Kidney epithelial cell (primary cell): Measurements from ENCODE around the gene NTM. TPM values are rescaled to one million over a fixed set of nuclear protein-coding genes. Genes with fewer than 3 reads are reported as not detected.
A peak's percentile ranks its signal among the peaks of the same experiment; 100 is the strongest.

Experiments used
- DNase-seq: peaks from one replicate; pipeline ENCODE4 v3.0.0-alpha.2; 2010; ENCODE audit warnings: low read depth
- H3K27me3 ChIP-seq: 2 replicates; pipeline ENCODE4 v1.6.0; 2011; ENCODE audit warnings: low read length; ENCODE audit not compliant: control insufficient read depth, insufficient read depth
- H3K36me3 ChIP-seq: 2 replicates; pipeline ENCODE4 v1.5.1; 2011; ENCODE audit warnings: low read length; ENCODE audit not compliant: control insufficient read depth, insufficient read depth
- H3K4me3 ChIP-seq: 2 replicates; pipeline ENCODE4 v1.5.1; 2011; ENCODE audit warnings: low read depth, mild to moderate bottlenecking, control low read depth, low read length
- total RNA-seq: library from RNA; depleted of rRNA; stranded (reverse); fragments of >200 nt; gene quantifications from 2 replicates; pipeline ENCODE4 v1.2.3, GENCODE V29; 2015
- TF ChIP-seq, protein P1 (sequence below): IDR thresholded peaks from 2 replicates; pipeline ENCODE4 v1.5.1; 2011; ENCODE audit warnings: mild to moderate bottlenecking, moderate library complexity, low read length, control low read depth, inconsistent platforms; ENCODE audit not compliant: insufficient read depth, poor library complexity, severe bottlenecking

Gene NTM
- total RNA-seq, 1 donor from 2014 or later: 111 TPM

DNA sequence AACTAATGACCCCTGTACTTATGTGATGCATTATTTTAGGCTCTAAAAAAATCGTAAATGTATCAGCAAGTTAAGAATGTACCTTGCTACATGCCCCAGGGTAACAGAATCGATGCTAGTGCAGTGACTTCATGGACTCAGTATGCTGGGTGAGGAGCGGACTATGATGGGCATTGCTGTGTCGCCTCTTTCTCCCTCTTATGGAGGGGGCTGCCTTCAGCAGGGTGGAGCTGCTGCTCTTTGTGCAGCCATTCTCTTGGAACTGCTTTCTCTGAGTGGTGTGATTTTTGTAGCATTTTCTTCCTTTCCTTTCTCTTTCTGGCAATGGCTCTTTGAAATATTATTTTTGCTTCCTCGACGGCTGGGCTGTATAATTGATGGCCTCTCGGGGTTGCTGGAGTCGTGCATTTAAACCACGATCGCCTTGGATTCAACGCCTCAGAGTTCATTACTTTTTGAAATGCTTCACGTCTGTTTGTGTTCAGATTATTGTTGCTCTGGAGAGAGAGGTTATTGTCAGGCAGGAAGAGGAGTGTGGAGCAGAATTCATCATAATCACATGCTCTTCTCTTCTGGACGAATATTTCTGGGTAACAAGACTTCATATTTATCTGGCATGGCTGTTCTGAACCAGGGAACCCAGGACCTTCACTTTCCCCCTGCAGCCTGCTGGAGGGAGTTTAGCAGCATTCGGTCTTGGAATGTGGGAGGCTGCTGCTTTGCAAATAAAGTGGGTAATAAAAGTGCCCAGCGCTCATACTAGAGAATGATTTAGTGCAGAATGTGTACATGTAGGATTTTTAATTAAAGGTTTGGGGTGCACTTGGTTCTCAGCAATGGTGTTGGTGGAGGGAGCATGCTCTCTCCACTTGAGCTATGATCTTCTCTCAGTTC, 804.2 kb downstream of the NTM start:
- Histone ChIP-seq H3K4me3 (no peak overlapping the region), H3K27me3 (no peaks in the 10 kb centered on the region), H3K36me3 (no peaks in the 10 kb centered on the region)
- TF ChIP-seq, protein P1, sequence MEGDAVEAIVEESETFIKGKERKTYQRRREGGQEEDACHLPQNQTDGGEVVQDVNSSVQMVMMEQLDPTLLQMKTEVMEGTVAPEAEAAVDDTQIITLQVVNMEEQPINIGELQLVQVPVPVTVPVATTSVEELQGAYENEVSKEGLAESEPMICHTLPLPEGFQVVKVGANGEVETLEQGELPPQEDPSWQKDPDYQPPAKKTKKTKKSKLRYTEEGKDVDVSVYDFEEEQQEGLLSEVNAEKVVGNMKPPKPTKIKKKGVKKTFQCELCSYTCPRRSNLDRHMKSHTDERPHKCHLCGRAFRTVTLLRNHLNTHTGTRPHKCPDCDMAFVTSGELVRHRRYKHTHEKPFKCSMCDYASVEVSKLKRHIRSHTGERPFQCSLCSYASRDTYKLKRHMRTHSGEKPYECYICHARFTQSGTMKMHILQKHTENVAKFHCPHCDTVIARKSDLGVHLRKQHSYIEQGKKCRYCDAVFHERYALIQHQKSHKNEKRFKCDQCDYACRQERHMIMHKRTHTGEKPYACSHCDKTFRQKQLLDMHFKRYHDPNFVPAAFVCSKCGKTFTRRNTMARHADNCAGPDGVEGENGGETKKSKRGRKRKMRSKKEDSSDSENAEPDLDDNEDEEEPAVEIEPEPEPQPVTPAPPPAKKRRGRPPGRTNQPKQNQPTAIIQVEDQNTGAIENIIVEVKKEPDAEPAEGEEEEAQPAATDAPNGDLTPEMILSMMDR: no peak
- no peak for DNase-seq

DNA sequence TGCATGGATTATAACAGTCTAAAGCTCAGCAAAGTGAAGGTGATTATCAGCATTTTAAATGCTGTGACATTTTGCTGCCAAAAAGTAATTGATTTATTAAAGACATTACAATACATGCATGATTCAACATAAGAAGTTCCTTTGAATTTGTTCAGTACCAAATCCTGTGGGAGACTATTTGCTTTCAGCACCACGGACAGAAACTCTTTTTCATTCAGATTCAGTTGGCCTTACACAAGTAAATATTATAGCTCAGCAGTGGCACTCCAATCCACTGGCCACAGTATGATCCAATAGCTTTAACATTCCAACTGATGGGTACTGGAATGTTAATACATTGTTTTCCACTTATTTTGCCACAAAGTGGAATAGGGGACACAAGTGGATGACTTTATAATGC, 806.7 kb downstream of the NTM start:
- Histone ChIP-seq H3K4me3 (no peak overlapping the region), H3K27me3 (no peaks in the 10 kb centered on the region), H3K36me3 (no peaks in the 10 kb centered on the region)
- peak; percentile 19 for DNase-seq
- TF ChIP-seq, protein P1: no peak

DNA sequence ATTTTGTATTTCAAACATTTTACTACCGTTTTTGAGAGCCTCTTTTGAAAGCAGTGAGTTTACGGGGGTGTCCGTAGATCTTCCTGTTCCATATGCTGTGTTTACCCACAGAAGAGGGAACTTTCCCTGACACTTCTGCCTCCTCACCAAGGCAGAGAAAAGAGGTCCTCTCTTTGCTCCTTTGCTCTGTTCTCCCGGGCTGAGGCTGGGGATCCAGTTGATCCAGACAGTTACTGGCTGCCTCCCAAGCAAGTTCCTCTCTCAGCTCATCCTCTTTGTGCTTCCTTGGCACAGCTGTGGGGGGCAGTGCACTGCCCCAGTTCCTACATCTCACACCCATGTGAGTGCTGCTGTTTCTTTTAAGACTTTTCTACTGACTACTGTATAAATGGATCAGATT, 813.7 kb downstream of the NTM start:
- DNase-seq: no peak
- TF ChIP-seq, protein P1: no peak
- H3K4me3 ChIP-seq: no peak overlapping the region

DNA sequence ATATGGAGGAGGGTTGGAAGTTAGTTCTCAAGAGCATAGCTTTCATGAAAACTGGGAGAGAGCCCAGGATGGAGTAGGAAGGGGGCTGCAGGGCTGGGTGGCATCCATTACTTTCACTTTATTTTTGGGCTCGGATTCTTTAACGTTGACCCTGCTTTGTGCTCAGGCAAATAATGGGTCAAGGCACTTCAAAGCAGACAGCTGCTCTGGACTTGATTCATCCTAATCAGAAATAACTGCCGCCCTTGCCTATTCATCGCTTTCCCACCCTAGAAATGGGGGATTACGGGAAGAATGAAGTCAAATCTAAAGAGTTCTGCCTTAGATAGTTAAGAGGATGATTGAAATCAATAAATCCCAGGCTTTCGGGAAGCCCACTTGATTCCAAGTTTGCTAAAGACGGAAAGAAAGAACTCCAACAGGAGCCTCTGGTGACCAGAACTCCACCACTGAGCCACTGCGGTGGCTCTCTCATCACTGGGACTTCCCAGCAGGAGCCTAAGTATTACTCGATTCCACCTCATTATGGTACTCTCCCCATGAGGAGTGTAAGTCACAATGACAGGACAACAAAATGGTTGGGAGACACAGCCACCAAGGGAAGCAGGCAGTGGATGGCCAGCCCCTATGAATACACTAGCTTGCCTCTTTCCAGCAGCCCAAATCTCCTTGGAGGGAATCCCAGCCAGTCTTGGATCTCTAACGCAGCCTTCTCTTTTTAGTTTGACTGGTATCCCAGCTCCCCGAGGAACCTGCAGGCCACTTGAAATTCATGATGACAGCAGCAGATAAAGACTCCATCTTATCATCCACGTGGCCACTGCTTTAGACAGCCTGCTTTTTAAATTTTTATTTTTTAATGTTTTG, 815.5 kb downstream of the NTM start:
- TF ChIP-seq, protein P1: no peak
- Histone ChIP-seq H3K4me3 (no peak overlapping the region), H3K36me3 (no peaks in the 10 kb centered on the region), H3K27me3 (no peaks in the 10 kb centered on the region)
- DNase-seq: no peak

More for the DNA sequence above, 813.7 kb downstream of the NTM start:
- H3K27me3 ChIP-seq: no peaks in the 10 kb centered on the region
- H3K36me3 ChIP-seq: no peaks in the 10 kb centered on the region

DNA sequence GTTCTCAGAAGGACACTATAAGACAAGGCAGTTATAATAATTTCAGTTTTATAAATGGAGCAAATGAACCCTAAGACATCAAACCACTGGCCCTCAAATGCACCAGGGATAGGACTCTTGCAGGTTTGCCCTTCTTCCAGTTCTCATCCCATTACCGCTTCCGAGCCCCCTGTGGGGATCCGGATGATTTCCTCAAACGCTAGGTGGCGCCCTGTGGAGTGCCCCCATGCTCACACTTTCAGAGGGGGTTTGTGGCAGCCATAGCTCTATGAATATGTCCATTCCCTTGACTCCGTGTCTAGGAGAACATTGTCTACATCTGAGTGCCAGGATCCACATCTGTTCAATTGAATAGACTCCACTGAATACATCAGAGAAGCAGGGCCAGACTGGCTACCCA, 816.3 kb downstream of the NTM start:
- no peaks in the 10 kb centered on the region for H3K36me3 ChIP-seq
- TF ChIP-seq, protein P1: peak; percentile 19
- DNase-seq: no peak
- no peaks in the 10 kb centered on the region for H3K27me3 ChIP-seq
- H3K4me3 ChIP-seq: no peak overlapping the region
